Fibroblast of skin of back (primary cell): ENCODE measurements around the gene ARL15.
"Not testable (repeated sequence)": the region's sequence is repeated elsewhere in the genome, so short reads cannot be mapped to it uniquely, and the experiment has no call there.

Source experiments
- DNase-seq: peaks from one replicate; pipeline ENCODE4 v3.0.0-alpha.2; 2013

Gene ARL15

DNA sequence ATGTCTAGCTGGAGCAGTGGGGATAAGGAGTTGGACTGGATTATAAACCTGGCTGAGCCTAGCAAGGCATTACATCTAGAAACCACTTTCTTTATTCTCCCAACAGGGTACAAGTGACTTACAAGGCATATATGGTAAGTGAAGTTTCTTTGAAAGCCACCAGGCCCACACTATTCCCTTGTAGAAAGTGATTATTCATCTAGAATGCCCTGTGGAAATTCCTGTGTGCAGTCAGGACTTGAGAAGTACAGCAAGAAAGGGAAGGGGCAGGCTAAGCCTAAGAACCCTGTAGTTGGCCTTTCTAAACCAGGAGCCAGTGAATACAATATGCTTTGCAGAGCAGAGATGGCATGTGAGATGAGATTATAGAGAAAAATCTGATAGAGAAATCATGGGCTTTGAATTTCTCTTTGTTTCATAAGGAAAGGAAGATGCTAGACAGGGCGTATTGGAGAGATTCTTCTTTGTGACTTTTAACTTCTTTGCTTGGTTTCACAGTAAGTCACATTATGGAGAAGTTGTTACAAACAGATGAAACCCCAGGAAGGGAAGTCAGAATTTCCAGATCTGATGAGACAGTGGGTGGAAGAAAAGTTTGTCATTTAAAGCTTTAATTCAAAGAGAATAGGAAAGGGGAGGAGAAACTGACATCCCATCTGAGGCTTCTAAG, 428.2 kb downstream of the ARL15 start:
- DNase-seq = peak; percentile 5

GRCh38 chr5:53879708-53880323, 430.6 kb downstream of the ARL15 start:
- no peak for DNase-seq

GRCh38 chr5:53878015-53878414, 432.4 kb downstream of the ARL15 start:
- no peak for DNase-seq

- peak; percentile 74 for DNase-seq
Measured at GRCh38 chr5:53877243-53877642, 433.1 kb downstream of the ARL15 start.

DNA sequence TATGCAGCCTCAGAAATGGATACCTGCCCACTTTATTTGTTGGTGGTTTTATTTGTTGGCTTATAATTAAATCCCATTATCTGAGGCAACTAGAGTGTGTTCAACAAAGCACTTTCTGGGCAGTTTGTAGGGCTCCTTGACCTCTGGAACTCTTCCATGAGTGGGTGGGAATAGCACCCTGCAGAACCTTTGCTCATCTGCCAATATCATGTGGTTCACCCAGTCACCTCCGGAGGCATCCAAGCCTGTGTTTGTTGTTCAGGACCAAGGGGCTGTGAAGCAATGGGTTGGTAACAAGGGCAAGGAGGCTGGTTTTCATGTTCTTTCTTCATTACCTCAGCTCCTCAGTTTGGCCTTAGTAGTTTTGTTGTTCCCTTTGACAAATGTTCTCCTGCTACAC, 436.0 kb downstream of the ARL15 start:
- DNase-seq = peak; percentile 3

GRCh38 chr5:53873235-53873634, 437.1 kb downstream of the ARL15 start:
- DNase-seq = no peak

DNA sequence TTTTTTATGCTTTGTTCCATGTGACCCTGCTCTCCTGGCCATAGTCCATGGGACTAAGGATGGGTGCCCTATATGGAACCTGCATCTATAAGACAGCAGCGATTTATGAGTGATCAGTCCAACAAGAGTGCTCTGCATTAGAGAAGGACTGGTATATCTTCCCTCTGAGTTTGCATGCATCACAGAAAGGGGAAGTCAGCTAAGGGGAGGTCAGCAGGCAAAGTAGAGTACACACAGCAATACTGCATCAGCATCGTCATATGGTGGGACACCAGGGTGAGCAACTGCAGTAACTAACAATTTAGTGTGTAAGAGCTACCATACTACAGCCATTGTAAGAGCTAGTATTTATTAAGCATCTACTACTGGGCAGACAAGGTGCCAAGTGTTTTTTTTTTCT, 438.6 kb downstream of the ARL15 start:
- no peak for DNase-seq

DNA sequence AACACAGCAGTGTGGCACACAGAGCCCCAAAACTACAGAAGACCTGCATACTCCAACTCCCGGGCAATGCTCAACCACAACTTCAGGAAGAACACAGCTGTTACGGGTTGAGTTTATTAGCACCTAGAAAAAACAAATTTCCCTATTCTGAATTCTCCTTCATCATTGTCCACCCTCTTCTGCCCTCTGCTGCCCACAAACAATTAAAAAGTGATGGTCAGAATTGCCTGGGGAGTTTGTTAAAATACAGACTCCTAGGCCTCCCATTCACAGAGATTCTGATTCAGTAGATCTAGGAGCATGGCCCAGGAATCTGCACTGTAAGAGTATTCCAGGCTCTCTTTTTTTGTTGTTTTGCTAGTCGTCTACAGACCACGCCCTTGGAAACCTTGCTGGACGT, 439.3 kb downstream of the ARL15 start:
- DNase-seq = no peak

- DNase-seq = no peak
Measured at GRCh38 chr5:53858700-53859456, 451.5 kb downstream of the ARL15 start.

DNA sequence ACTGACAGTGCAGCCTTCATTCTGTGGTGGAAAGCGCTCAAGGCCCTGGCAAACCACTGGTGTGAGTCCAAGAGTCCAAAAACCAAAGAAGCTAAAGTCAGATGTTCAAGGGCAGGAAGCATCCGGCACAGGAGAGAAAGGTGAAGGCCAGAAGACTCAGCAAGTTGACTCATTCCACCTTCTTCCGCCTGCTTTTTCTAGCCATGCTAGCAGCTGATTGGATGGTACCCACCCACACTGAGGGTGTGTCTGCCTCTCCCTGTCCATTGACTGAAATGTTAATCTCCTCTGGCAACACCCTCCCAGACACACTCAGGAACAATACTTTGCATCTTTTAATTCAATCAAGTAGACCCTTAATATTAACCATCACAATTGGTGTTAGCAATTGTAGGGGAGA, 453.9 kb downstream of the ARL15 start:
- no peak for DNase-seq

GRCh38 chr5:53836851-53837430, 473.4 kb downstream of the ARL15 start:
- not testable (repeated sequence) for DNase-seq

DNA sequence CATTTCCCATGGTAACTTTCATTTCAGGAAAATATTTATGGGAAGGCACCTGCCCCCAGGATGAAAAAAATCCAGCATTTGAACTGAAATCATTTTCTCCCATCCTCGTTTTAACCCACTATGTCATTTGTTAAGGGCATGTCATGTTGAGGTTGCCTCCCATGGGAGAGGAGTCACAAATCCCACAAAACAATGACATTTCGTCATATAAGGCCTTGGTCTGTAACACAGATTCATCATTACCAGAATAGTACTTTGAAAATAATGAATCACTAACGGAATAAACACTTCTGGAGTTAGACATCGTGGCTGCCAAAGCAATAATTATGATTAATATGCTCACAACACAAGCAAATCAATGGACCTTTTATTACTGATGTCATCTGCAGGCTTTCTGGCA, 475.9 kb downstream of the ARL15 start:
- DNase-seq = peak; percentile 19
